ENCODE results near the gene ABHD4. TPM values are rescaled to one million over a fixed set of nuclear protein-coding genes. Genes with fewer than 3 reads are reported as not detected.
A peak's percentile ranks its signal among the peaks of the same experiment; 100 is the strongest.

The ABHD4 gene
- total RNA-seq, 1 donor from 2014 or later = 11.6 TPM

GRCh38 chr14:22648506-22648905 is 50.4 kb downstream of the ABHD4 start:
- no peak overlapping the region for H3K4me3 Mint-ChIP-seq
- no peak overlapping the region for H3K27ac Mint-ChIP-seq (ENCODE audit: unreplicated experiment)
- peaks cover 3% of the 10 kb centered on the region for H3K4me1 Mint-ChIP-seq
- peaks cover 2% of the 10 kb centered on the region for H3K9me3 Mint-ChIP-seq
- TF ChIP-seq CTCF (conservative IDR thresholded peaks at IDR 0.05) = no peak
- no peak for DNase-seq (ENCODE audit: low read depth, low spot score)
- peaks cover 3% of the 10 kb centered on the region for H3K27me3 Mint-ChIP-seq (ENCODE audit: low read depth)
- no peaks in the 10 kb centered on the region for H3K36me3 Mint-ChIP-seq (ENCODE audit: low read depth)

DNA sequence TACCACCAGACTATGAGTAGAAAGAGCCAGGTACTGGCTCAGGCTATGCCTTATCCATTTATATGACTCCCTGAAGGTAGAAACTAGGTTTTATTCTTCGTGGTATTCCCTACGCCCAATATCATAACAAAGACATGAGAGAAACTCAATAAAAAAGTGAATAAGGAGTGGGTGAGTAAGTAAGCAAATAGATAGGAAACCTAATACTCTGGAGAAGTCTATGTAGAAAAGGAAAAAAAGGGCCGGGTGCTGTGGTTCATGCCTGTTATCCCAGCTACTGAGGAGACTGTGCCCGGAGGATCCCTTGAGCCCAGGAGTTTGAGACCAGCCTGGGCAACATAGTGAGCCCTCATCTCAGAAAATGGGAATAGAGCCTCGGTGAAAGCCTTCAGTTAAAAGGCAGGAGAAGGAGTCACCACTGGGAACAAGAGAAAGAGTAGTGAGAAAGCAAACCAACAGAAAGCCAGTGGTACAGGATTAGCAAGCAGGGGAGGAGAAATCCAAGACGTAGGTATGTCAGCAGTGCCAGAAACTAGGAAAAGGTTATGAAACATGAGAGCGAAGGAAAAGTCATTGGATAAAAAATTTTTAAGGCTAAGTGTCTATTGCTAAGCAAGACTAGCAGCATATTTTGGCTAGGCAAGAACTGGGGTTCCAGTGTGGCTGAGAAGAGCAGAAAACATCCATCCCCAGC is 52.1 kb downstream of the ABHD4 start:
- Mint-ChIP-seq H3K36me3 (ENCODE audit: low read depth) (no peaks in the 10 kb centered on the region), H3K4me3 (no peak overlapping the region), H3K4me1 (peaks cover 3% of the 10 kb centered on the region), H3K27me3 (ENCODE audit: low read depth) (peaks cover 3% of the 10 kb centered on the region), H3K27ac (ENCODE audit: unreplicated experiment) (no peak overlapping the region), H3K9me3 (peaks cover 2% of the 10 kb centered on the region)
- no peak for DNase-seq (ENCODE audit: low read depth, low spot score)
- no peak for TF ChIP-seq CTCF (conservative IDR thresholded peaks at IDR 0.05)

DNA sequence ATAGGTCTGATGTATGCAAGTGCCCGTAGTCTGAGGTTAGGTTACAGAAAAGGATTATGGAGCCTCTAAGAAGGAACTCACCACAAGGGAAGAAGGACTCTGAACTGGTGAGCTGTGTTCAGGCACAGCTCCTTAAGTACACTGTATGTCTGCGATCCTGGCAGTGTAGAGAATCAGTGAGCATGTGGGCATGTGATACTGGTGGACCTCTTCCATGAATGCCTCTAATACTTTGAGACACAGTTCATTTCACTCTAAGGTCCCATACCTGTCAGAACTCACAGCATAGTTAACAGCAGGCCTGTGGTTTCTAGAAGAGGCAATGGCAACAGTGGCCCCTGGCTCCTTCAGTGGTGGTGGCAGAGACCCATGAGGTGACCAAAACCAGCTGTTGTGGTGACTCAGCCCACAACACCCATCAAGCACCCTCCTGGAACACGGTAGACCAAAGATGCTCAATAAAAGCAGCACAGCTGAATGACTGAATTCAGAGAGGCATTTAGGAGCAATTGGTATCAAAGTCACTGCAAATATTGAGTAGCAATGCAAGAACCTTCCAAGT is 52.9 kb downstream of the ABHD4 start:
- Mint-ChIP-seq H3K9me3 (no peaks in the 10 kb centered on the region), H3K36me3 (ENCODE audit: low read depth) (no peaks in the 10 kb centered on the region), H3K4me3 (no peak overlapping the region), H3K27me3 (ENCODE audit: low read depth) (peaks cover under 1% of the 10 kb centered on the region), H3K27ac (ENCODE audit: unreplicated experiment) (no peak overlapping the region), H3K4me1 (peaks cover 3% of the 10 kb centered on the region)
- no peak for TF ChIP-seq CTCF (conservative IDR thresholded peaks at IDR 0.05)
- DNase-seq (ENCODE audit: low read depth, low spot score) = no peak

- Mint-ChIP-seq H3K4me1 (peaks cover 3% of the 10 kb centered on the region), H3K36me3 (ENCODE audit: low read depth) (no peaks in the 10 kb centered on the region), H3K27ac (ENCODE audit: unreplicated experiment) (no peak overlapping the region), H3K9me3 (no peaks in the 10 kb centered on the region), H3K4me3 (no peak overlapping the region), H3K27me3 (ENCODE audit: low read depth) (no peaks in the 10 kb centered on the region)
- TF ChIP-seq CTCF (conservative IDR thresholded peaks at IDR 0.05) = no peak
- DNase-seq (ENCODE audit: low read depth, low spot score) = no peak
Measured at GRCh38 chr14:22651586-22651985, 53.5 kb downstream of the ABHD4 start.

DNA sequence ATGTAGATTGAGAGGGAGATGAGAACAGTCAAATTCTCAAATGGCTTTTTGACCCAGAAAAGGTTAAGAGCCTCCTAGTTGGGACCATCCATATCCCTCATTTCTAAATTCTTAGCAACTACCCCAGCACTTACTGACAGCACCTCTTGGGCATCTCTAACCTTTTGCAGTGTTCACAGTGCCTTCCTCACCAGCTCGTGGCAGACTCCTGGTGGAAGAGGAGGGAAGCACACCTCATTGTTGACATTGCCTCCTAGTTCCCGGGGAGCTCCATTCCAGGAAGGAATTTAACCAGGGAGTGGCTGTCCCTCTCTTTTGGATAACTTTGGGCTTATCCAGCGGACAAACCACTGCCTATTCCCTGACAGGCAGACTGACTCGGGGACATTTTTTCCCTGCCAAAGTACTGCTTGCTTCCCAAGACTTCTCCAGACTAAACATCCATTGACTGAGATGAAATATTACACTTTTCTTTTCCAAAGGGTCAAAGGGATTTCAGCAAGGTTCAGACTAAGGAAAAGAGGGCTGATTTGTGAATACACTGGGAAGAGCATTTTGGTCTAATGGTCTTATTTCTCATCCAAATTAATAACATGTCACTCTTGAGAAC is 55.0 kb downstream of the ABHD4 start:
- H3K4me1 Mint-ChIP-seq = peaks cover 3% of the 10 kb centered on the region
- no peak overlapping the region for H3K4me3 Mint-ChIP-seq
- peak; percentile 63 for DNase-seq (ENCODE audit: low read depth, low spot score)
- no peak overlapping the region for H3K27ac Mint-ChIP-seq (ENCODE audit: unreplicated experiment)
- H3K9me3 Mint-ChIP-seq = no peaks in the 10 kb centered on the region
- peak; percentile 79 for TF ChIP-seq CTCF (conservative IDR thresholded peaks at IDR 0.05)
- no peaks in the 10 kb centered on the region for H3K27me3 Mint-ChIP-seq (ENCODE audit: low read depth)
- no peaks in the 10 kb centered on the region for H3K36me3 Mint-ChIP-seq (ENCODE audit: low read depth)
